ENCODE measurements around the gene SLC45A1. TPM values are rescaled to one million over a fixed set of nuclear protein-coding genes. Genes with fewer than 3 reads are reported as not detected.

Gene SLC45A1
- total RNA-seq, 1 experiment from 2014 or later = 13.8 TPM

DNA sequence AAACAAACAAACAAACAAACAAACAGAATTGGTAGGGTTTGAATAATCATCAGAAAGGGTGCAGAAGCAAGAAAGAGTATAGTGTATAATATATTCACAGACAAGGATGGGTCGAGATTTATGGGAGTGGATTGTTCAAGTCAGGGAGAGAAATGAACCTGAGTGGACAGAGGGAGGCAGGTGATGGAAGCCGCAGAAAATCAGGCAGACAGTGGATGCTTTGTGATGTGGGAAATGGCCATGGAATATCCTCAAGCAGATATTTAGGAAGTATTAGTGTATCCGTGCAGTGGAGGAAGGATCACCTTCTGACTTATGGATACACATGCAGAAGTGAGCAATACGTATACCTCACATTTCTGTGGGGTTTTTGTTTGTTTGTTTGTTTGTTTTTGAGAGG is 14.0 kb upstream of the SLC45A1 start:
- ChIA-PET POLR2A (interaction anchor here (1.2 kb wide), 1 partner anchor 100 kb away, joined by 3 read pairs; no protein-coding TSS in a partner anchor), CTCF (no interaction called here), RAD21 (ENCODE audit: low non-redundant PET in 1 of 2, low total read pairs in 2 of 2, uncharacterized antibody in 2 of 2, unreplicated experiment in 2 of 2) (no interaction called here)
- no peaks in the 10 kb centered on the region for H3K9me2 ChIP-seq (ENCODE audit: insufficient read depth)
- H3K27ac ChIP-seq (ENCODE audit: low read depth, low read length) = no peak overlapping the region
- H3K4me1 ChIP-seq (ENCODE audit: control insufficient read depth in 1 of 2, insufficient read depth in 2 of 2, low read length in 2 of 2) = peaks cover 3 to 9% of the 10 kb centered on the region in 2 experiments; a peak in 3 of 4 replicates
- no peak overlapping the region for H3K9ac ChIP-seq (ENCODE audit: low read length)
- H3K9me3 ChIP-seq (ENCODE audit: control insufficient read depth in 1 of 2, insufficient read depth in 1 of 2, low read depth in 1 of 2, low read length in 2 of 2) = no peaks in the 10 kb centered on the region
- no peaks in the 10 kb centered on the region for H3K27me3 ChIP-seq (ENCODE audit: insufficient read depth, low read length)
- ATAC-seq (no peak), DNase-seq (ENCODE audit: low read depth, low spot score) (no peak)
- H3K36me3 ChIP-seq (ENCODE audit: control insufficient read depth in 1 of 2, insufficient read depth in 2 of 2, low read length in 2 of 2) = no peaks in the 10 kb centered on the region
- no peak overlapping the region for H3K4me3 ChIP-seq (replicated peaks in 1 of 2; ENCODE audit: low read depth in 1 of 2, low read length in 2 of 2)
- intact Hi-C loops (cut with micrococcal nuclease) = no loop called here
- no peaks in the 10 kb centered on the region for H4K20me1 ChIP-seq (ENCODE audit: insufficient read depth)
- TF ChIP-seq RAD21 (IDR thresholded peaks at IDR 0.05; ENCODE audit: low read depth) (no peak), SRF (IDR thresholded peaks at IDR 0.05; ENCODE audit: low read depth) (no peak), EZH2phosphoT487 (IDR thresholded peaks at IDR 0.05; ENCODE audit: borderline replicate concordance) (no peak), SIN3A (IDR thresholded peaks at IDR 0.05; ENCODE audit: low read depth) (no peak), ELF1 (IDR thresholded peaks at IDR 0.05; ENCODE audit: borderline replicate concordance, low read depth) (no peak), EZH2 (IDR thresholded peaks at IDR 0.05) (no peak), POLR2A (IDR thresholded peaks at IDR 0.05; ENCODE audit: borderline replicate concordance, extremely low read depth, insufficient read depth, insufficient read length) (no peak), TCF7L2 (IDR thresholded peaks at IDR 0.05; ENCODE audit: borderline replicate concordance, extremely low read depth, insufficient read depth, insufficient read length) (no peak), FOSL1 (IDR thresholded peaks at IDR 0.05; ENCODE audit: low read depth) (no peak), EGR1 (IDR thresholded peaks at IDR 0.05; ENCODE audit: low read depth) (no peak), JUND (IDR thresholded peaks at IDR 0.05) (no peak), ZFX (IDR thresholded peaks at IDR 0.05) (no peak), POLR2AphosphoS5 (IDR thresholded peaks at IDR 0.05; ENCODE audit: low read depth, low read length) (no peak), CEBPB (IDR thresholded peaks at IDR 0.05; ENCODE audit: low read depth) (no peak), YY1 (IDR thresholded peaks at IDR 0.05; ENCODE audit: extremely low read depth, insufficient replicate concordance, low read depth, low read length) (no peak)
- TF ChIP-seq, protein P1, sequence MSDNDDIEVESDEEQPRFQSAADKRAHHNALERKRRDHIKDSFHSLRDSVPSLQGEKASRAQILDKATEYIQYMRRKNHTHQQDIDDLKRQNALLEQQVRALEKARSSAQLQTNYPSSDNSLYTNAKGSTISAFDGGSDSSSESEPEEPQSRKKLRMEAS (IDR thresholded peaks at IDR 0.05) = no peak
- TF ChIP-seq, protein P2, sequence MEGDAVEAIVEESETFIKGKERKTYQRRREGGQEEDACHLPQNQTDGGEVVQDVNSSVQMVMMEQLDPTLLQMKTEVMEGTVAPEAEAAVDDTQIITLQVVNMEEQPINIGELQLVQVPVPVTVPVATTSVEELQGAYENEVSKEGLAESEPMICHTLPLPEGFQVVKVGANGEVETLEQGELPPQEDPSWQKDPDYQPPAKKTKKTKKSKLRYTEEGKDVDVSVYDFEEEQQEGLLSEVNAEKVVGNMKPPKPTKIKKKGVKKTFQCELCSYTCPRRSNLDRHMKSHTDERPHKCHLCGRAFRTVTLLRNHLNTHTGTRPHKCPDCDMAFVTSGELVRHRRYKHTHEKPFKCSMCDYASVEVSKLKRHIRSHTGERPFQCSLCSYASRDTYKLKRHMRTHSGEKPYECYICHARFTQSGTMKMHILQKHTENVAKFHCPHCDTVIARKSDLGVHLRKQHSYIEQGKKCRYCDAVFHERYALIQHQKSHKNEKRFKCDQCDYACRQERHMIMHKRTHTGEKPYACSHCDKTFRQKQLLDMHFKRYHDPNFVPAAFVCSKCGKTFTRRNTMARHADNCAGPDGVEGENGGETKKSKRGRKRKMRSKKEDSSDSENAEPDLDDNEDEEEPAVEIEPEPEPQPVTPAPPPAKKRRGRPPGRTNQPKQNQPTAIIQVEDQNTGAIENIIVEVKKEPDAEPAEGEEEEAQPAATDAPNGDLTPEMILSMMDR (IDR thresholded peaks at IDR 0.05 in 2 of 3, conservative IDR thresholded peaks at IDR 0.05 in 1 of 3; ENCODE audit: borderline replicate concordance in 1 of 3, insufficient read depth in 1 of 3, low read depth in 2 of 3, low read length in 2 of 3) = no peak
- TF ChIP-seq, protein P3, sequence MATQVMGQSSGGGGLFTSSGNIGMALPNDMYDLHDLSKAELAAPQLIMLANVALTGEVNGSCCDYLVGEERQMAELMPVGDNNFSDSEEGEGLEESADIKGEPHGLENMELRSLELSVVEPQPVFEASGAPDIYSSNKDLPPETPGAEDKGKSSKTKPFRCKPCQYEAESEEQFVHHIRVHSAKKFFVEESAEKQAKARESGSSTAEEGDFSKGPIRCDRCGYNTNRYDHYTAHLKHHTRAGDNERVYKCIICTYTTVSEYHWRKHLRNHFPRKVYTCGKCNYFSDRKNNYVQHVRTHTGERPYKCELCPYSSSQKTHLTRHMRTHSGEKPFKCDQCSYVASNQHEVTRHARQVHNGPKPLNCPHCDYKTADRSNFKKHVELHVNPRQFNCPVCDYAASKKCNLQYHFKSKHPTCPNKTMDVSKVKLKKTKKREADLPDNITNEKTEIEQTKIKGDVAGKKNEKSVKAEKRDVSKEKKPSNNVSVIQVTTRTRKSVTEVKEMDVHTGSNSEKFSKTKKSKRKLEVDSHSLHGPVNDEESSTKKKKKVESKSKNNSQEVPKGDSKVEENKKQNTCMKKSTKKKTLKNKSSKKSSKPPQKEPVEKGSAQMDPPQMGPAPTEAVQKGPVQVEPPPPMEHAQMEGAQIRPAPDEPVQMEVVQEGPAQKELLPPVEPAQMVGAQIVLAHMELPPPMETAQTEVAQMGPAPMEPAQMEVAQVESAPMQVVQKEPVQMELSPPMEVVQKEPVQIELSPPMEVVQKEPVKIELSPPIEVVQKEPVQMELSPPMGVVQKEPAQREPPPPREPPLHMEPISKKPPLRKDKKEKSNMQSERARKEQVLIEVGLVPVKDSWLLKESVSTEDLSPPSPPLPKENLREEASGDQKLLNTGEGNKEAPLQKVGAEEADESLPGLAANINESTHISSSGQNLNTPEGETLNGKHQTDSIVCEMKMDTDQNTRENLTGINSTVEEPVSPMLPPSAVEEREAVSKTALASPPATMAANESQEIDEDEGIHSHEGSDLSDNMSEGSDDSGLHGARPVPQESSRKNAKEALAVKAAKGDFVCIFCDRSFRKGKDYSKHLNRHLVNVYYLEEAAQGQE (IDR thresholded peaks at IDR 0.05; ENCODE audit: low read depth) = no peak
- TF ChIP-seq, protein P4, sequence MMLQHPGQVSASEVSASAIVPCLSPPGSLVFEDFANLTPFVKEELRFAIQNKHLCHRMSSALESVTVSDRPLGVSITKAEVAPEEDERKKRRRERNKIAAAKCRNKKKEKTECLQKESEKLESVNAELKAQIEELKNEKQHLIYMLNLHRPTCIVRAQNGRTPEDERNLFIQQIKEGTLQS (IDR thresholded peaks at IDR 0.05) = no peak
- BruUV-seq (replicated peaks) = no TSS peak
- H3K4me2 ChIP-seq (ENCODE audit: low read length) = no peak overlapping the region
- H2AFZ ChIP-seq (ENCODE audit: low read depth, low read length, poor library complexity, severe bottlenecking) = no peak overlapping the region
- no peaks in the 10 kb centered on the region for H3K79me2 ChIP-seq (ENCODE audit: insufficient read depth, low read length)

All from HCT116 (cell line).